Measurements from ENCODE around the gene CRIP1. TPM values are rescaled to one million over a fixed set of nuclear protein-coding genes. Genes with fewer than 3 reads are reported as not detected.

CRIP1 gene
- total and polyA plus RNA-seq, 2 donors (not counting 3 experiments of a cell fraction or from before 2014, with no cell fraction given): 3.1 to 8.1 TPM

GRCh38 chr14:105448706-105449111, 38.0 kb upstream of the CRIP1 start:
- intact Hi-C loops (cut with micrococcal nuclease): loop anchor here (1.0 kb wide), 4 partner anchors 33 to 80 kb away; no protein-coding TSS in a partner anchor
- DNase-seq (ENCODE audit: low read depth, low spot score) (peak; percentile 74), FAIRE-seq (peak; percentile 82)
- TF ChIP-seq, protein P1, sequence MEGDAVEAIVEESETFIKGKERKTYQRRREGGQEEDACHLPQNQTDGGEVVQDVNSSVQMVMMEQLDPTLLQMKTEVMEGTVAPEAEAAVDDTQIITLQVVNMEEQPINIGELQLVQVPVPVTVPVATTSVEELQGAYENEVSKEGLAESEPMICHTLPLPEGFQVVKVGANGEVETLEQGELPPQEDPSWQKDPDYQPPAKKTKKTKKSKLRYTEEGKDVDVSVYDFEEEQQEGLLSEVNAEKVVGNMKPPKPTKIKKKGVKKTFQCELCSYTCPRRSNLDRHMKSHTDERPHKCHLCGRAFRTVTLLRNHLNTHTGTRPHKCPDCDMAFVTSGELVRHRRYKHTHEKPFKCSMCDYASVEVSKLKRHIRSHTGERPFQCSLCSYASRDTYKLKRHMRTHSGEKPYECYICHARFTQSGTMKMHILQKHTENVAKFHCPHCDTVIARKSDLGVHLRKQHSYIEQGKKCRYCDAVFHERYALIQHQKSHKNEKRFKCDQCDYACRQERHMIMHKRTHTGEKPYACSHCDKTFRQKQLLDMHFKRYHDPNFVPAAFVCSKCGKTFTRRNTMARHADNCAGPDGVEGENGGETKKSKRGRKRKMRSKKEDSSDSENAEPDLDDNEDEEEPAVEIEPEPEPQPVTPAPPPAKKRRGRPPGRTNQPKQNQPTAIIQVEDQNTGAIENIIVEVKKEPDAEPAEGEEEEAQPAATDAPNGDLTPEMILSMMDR (IDR thresholded peaks at IDR 0.05; ENCODE audit: extremely low read depth in 1 of 2, insufficient read depth in 1 of 2, low read depth in 1 of 2, low read length in 2 of 2): peak; percentile 83 to 92
- no peak for TF ChIP-seq POLR2AphosphoS5 (IDR thresholded peaks at IDR 0.05; ENCODE audit: insufficient read depth, low read depth, low read length)
- Histone ChIP-seq H4K20me1 (replicated peaks; ENCODE audit: control insufficient read depth, extremely low read depth, insufficient read depth, low read length) (no peaks in the 10 kb centered on the region), H3K9me1 (replicated peaks; ENCODE audit: control insufficient read depth, extremely low read depth, insufficient read depth, low read length) (no peaks in the 10 kb centered on the region), H3K4me1 (ENCODE audit: control insufficient read depth, extremely low read depth, insufficient read depth, low read length) (no peaks in the 10 kb centered on the region), H3K36me3 (ENCODE audit: control insufficient read depth in 2 of 2, extremely low read depth in 1 of 2, insufficient read depth in 2 of 2, low read length in 2 of 2) (peaks cover 3 to 25% of the 10 kb centered on the region in 2 experiments), H3K27me3 (ENCODE audit: control insufficient read depth in 2 of 2, insufficient read depth in 2 of 2, low read length in 2 of 2) (no peaks in the 10 kb centered on the region), H3K27ac (ENCODE audit: insufficient read depth, low read depth, low read length) (no peak overlapping the region), H3K4me3 (replicated peaks in 1 of 3; ENCODE audit: insufficient read depth in 1 of 3, low read depth in 1 of 3, low read length in 3 of 3) (no peak overlapping the region), H3K4me2 (ENCODE audit: insufficient read depth, low read length) (no peak overlapping the region), H3K9ac (replicated peaks; ENCODE audit: extremely low read depth, insufficient read depth, low read length) (peak overlapping the region; percentile 22), H3K79me2 (ENCODE audit: control insufficient read depth, insufficient read depth, low read length) (peaks cover 6% of the 10 kb centered on the region), H2AFZ (ENCODE audit: low read depth, low read length) (no peak overlapping the region), H3K9me3 (replicated peaks; ENCODE audit: control insufficient read depth, insufficient read depth, low read length) (no peaks in the 10 kb centered on the region)
- dilution Hi-C loops (cut with MboI; ENCODE audit: extremely low pct_ligation_motif_present, low sequenced_read_pairs): no loop called here
- no TSS peak for BruUV-seq (replicated peaks)
- ChIA-PET CTCF (interaction anchor here (0.6 to 1.9 kb wide), 20 partner anchors 9 to 132 kb away, joined by 3 to 31 read pairs (median 4); partner anchors contain the start of gene CRIP1), POLR2A (no interaction called here)

- Histone ChIP-seq H3K79me2 (ENCODE audit: control insufficient read depth, insufficient read depth, low read length) (peaks cover 6% of the 10 kb centered on the region), H3K4me2 (ENCODE audit: insufficient read depth, low read length) (no peak overlapping the region), H3K4me3 (replicated peaks in 1 of 3; ENCODE audit: insufficient read depth in 1 of 3, low read depth in 1 of 3, low read length in 3 of 3) (no peak overlapping the region), H3K9ac (replicated peaks; ENCODE audit: extremely low read depth, insufficient read depth, low read length) (no peak overlapping the region), H3K36me3 (ENCODE audit: control insufficient read depth in 2 of 2, extremely low read depth in 1 of 2, insufficient read depth in 2 of 2, low read length in 2 of 2) (peaks cover 3 to 31% of the 10 kb centered on the region in 2 experiments), H4K20me1 (replicated peaks; ENCODE audit: control insufficient read depth, extremely low read depth, insufficient read depth, low read length) (no peaks in the 10 kb centered on the region), H3K27me3 (ENCODE audit: control insufficient read depth in 2 of 2, insufficient read depth in 2 of 2, low read length in 2 of 2) (no peaks in the 10 kb centered on the region), H3K9me3 (replicated peaks; ENCODE audit: control insufficient read depth, insufficient read depth, low read length) (no peaks in the 10 kb centered on the region), H3K9me1 (replicated peaks; ENCODE audit: control insufficient read depth, extremely low read depth, insufficient read depth, low read length) (no peaks in the 10 kb centered on the region), H3K27ac (ENCODE audit: insufficient read depth, low read depth, low read length) (no peak overlapping the region), H3K4me1 (ENCODE audit: control insufficient read depth, extremely low read depth, insufficient read depth, low read length) (no peaks in the 10 kb centered on the region), H2AFZ (ENCODE audit: low read depth, low read length) (no peak overlapping the region)
- DNase-seq (ENCODE audit: low read depth, low spot score): no peak
- CTCF ChIA-PET: interaction anchor here (1.1 kb wide), 1 partner anchor 31 kb away, joined by 14 read pairs; no protein-coding TSS in a partner anchor
- BruUV-seq (replicated peaks): no TSS peak
- dilution Hi-C loops (cut with MboI; ENCODE audit: extremely low pct_ligation_motif_present, low sequenced_read_pairs): no loop called here
- TF ChIP-seq MYC (IDR thresholded peaks at IDR 0.05; ENCODE audit: low read depth, low read length) (no peak), JUN (IDR thresholded peaks at IDR 0.05; ENCODE audit: borderline replicate concordance, insufficient read depth, insufficient read length, low read depth) (no peak), GATA2 (IDR thresholded peaks at IDR 0.05; ENCODE audit: insufficient read depth, insufficient read length, low read depth, low read length) (no peak), EZH2 (IDR thresholded peaks at IDR 0.05; ENCODE audit: borderline replicate concordance, low read depth, low read length, severe bottlenecking) (no peak), POLR2AphosphoS5 (IDR thresholded peaks at IDR 0.05; ENCODE audit: insufficient read depth, low read depth, low read length) (no peak), FOS (IDR thresholded peaks at IDR 0.05; ENCODE audit: borderline replicate concordance, insufficient read depth, low read length) (no peak), POLR2A (IDR thresholded peaks at IDR 0.05; ENCODE audit: low read depth, low read length) (no peak)
- TF ChIP-seq, protein P1 (IDR thresholded peaks at IDR 0.05; ENCODE audit: extremely low read depth in 1 of 2, insufficient read depth in 1 of 2, low read depth in 1 of 2, low read length in 2 of 2): no peak
- TF ChIP-seq, protein P2, sequence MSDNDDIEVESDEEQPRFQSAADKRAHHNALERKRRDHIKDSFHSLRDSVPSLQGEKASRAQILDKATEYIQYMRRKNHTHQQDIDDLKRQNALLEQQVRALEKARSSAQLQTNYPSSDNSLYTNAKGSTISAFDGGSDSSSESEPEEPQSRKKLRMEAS (IDR thresholded peaks at IDR 0.05; ENCODE audit: insufficient read depth, insufficient read length): no peak
- no peak for FAIRE-seq
- POLR2A ChIA-PET: no interaction called here
- intact Hi-C loops (cut with micrococcal nuclease): no loop called here
Measured at GRCh38 chr14:105449276-105450122, 37.2 kb upstream of the CRIP1 start.

Data from endothelial cell of umbilical vein (primary cell).